ENCODE results near the gene ZNF860.

ZNF860 gene

GRCh38 chr3:31957106-31957505, 24.4 kb upstream of the ZNF860 start:
- H3K36me3 ChIP-seq: no peaks in the 10 kb centered on the region
- no peak overlapping the region for H3K27ac ChIP-seq
- H3K4me1 ChIP-seq (ENCODE audit: control insufficient read depth in 1 of 2, insufficient read depth in 1 of 2, low read depth in 1 of 2, low read length in 1 of 2): no peaks in the 10 kb centered on the region
- H3K9me3 ChIP-seq: no peaks in the 10 kb centered on the region
- H3K27me3 ChIP-seq: peaks cover 35% of the 10 kb centered on the region
- TF ChIP-seq CTCF (IDR thresholded peaks at IDR 0.05): no peak
- no peak overlapping the region for H3K4me3 ChIP-seq (ENCODE audit: low read depth in 1 of 2, low read length in 1 of 2)

- no peak overlapping the region for H3K27ac ChIP-seq
- no peak for TF ChIP-seq CTCF (IDR thresholded peaks at IDR 0.05)
Observed at GRCh38 chr3:31958701-31959152, 22.8 kb upstream of the ZNF860 start.

GRCh38 chr3:31959251-31959650, 22.3 kb upstream of the ZNF860 start:
- Histone ChIP-seq H3K9me3 (no peaks in the 10 kb centered on the region), H3K27me3 (peaks cover 47% of the 10 kb centered on the region), H3K36me3 (no peaks in the 10 kb centered on the region), H3K4me1 (ENCODE audit: control insufficient read depth in 1 of 2, insufficient read depth in 1 of 2, low read depth in 1 of 2, low read length in 1 of 2) (no peaks in the 10 kb centered on the region), H3K27ac (no peak overlapping the region), H3K4me3 (ENCODE audit: low read depth in 1 of 2, low read length in 1 of 2) (no peak overlapping the region)
- TF ChIP-seq CTCF (IDR thresholded peaks at IDR 0.05): no peak

More at GRCh38 chr3:31958701-31959152, 22.8 kb upstream of the ZNF860 start:
- no peak overlapping the region for H3K4me3 ChIP-seq (ENCODE audit: low read depth in 1 of 2, low read length in 1 of 2)
- H3K27me3 ChIP-seq: peaks cover 42% of the 10 kb centered on the region
- H3K9me3 ChIP-seq: no peaks in the 10 kb centered on the region
- H3K36me3 ChIP-seq: no peaks in the 10 kb centered on the region
- no peaks in the 10 kb centered on the region for H3K4me1 ChIP-seq (ENCODE audit: control insufficient read depth in 1 of 2, insufficient read depth in 1 of 2, low read depth in 1 of 2, low read length in 1 of 2)

GRCh38 chr3:31959951-31960792, 21.4 kb upstream of the ZNF860 start:
- H3K27ac ChIP-seq: no peak overlapping the region
- H3K4me1 ChIP-seq (ENCODE audit: control insufficient read depth in 1 of 2, insufficient read depth in 1 of 2, low read depth in 1 of 2, low read length in 1 of 2): no peaks in the 10 kb centered on the region
- no peak overlapping the region for H3K4me3 ChIP-seq (ENCODE audit: low read depth in 1 of 2, low read length in 1 of 2)

GRCh38 chr3:31960793-31961431, 20.6 kb upstream of the ZNF860 start:
- H3K36me3 ChIP-seq: no peaks in the 10 kb centered on the region
- no peak overlapping the region for H3K27ac ChIP-seq
- no peak for TF ChIP-seq CTCF (IDR thresholded peaks at IDR 0.05)
- H3K9me3 ChIP-seq: no peaks in the 10 kb centered on the region
- no peaks in the 10 kb centered on the region for H3K4me1 ChIP-seq (ENCODE audit: control insufficient read depth in 1 of 2, insufficient read depth in 1 of 2, low read depth in 1 of 2, low read length in 1 of 2)
- H3K27me3 ChIP-seq: peaks cover 56% of the 10 kb centered on the region
- H3K4me3 ChIP-seq (ENCODE audit: low read depth in 1 of 2, low read length in 1 of 2): no peak overlapping the region

More at GRCh38 chr3:31959951-31960792, 21.4 kb upstream of the ZNF860 start:
- TF ChIP-seq CTCF (IDR thresholded peaks at IDR 0.05): no peak
- no peaks in the 10 kb centered on the region for H3K9me3 ChIP-seq
- H3K27me3 ChIP-seq: peaks cover 56% of the 10 kb centered on the region
- no peaks in the 10 kb centered on the region for H3K36me3 ChIP-seq

Data from neutrophil (primary cell).